COR-L47 (cell line): ENCODE results near the gene CCDC112.
"Not testable (repeated sequence)": the region's sequence is repeated elsewhere in the genome, so short reads cannot be mapped to it uniquely, and the experiment has no call there.

Experiments used
- DNase-seq: peaks from one replicate; lab custom pipeline; 2025; lab: John Stamatoyannopoulos, UW

CCDC112 gene

GRCh38 chr5:115262011-115262320 lies 34.5 kb downstream of the CCDC112 start:
- DNase-seq: no peak

DNA sequence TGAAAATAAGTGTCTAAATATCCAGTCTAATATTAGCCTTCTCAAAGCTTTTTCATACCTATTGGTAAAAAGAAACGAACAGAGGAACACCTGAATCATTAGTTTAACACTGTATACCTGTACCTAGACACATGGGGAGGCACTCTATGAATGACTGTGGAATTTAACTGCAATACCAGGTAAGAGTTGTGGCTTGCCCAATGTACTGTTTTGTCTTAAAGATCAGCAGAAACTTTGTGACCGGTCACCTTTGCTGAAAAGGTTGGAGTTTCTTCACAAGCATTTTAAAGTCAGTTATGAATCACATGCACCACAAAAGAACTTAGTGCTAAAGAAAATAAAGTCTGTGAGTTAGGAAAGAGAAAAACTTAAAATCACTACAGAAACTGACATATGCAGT lies 36.2 kb downstream of the CCDC112 start:
- no peak for DNase-seq

- no peak for DNase-seq
Observed at GRCh38 chr5:115257981-115258380, 38.5 kb downstream of the CCDC112 start.

DNA sequence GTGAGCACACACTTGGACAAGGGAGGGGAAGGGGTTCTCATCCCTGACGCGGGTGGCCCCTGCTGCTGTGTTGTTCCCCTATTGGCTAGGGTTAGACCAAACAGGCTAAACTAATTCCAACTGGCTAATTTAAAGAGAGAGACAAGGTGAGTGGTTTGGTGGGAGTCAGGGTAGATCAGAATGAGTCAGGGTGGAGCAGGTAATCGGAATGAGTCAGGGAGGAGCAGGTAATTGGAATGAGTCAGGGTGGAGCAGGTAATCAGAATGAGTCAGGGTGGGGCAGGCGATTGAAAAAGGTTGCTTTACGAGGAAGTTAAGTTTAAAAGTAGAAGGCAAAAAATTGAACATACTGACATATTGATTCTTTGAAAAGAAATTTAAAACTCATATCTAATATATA lies 47.1 kb downstream of the CCDC112 start:
- DNase-seq: not testable (repeated sequence)

- no peak for DNase-seq
Observed at GRCh38 chr5:115246361-115246991, 50.0 kb downstream of the CCDC112 start.

- no peak for DNase-seq
Observed at GRCh38 chr5:115243412-115243811, 53.0 kb downstream of the CCDC112 start.

GRCh38 chr5:115241881-115242642 lies 54.4 kb downstream of the CCDC112 start:
- no peak for DNase-seq

DNA sequence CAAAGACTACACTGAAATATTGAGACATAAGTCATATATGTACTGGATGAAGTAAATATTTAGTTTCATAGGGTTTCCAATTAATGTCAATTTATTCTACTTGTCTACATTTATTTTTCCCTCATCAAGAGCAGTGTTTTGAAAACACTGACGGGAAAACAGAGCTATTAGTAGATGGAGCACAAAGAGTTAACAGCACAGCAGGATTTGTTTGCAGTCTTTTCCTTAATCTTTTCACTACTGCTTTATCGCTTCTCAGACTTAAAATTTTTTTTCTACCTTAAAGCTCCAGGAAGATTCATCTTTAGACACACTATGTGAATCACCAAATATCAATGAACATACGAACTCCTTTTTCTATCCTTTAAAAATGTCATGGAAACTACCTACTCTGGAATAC lies 59.4 kb downstream of the CCDC112 start:
- DNase-seq: no peak

GRCh38 chr5:115236599-115236998 lies 59.9 kb downstream of the CCDC112 start:
- no peak for DNase-seq

GRCh38 chr5:115231598-115231997 lies 64.9 kb downstream of the CCDC112 start:
- DNase-seq: no peak

- DNase-seq: no peak
Observed at GRCh38 chr5:115229606-115230005, 66.8 kb downstream of the CCDC112 start.

DNA sequence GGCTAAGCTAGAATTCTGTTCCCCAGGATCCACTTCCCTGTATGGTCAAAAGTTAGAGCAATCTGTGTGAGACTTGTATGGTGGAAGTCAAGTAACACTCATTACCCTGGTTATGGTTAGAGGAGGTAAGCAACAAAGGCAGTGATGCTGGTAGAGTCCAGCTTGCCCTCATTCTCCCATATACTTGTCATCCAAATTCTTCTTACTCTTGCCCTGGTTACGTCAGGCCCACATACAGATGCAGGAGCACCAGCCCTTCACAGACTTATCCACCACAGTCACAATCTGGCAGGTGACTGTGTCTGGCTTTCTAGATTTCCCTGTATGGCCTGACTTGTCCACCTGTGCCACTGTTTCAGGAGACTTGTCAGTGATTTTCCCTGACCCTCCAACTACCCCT lies 69.2 kb downstream of the CCDC112 start:
- no peak for DNase-seq
